Measurements from ENCODE around the gene C6.

GRCh38 chr5:41095324-41096101 is 117.8 kb downstream of the C6 start:
- no peak for TF ChIP-seq POLR3G (IDR thresholded peaks at IDR 0.05; ENCODE audit: extremely low read depth, insufficient read length, insufficient replicate concordance)
- no peak for TF ChIP-seq POLR2A (conservative IDR thresholded peaks at IDR 0.05)
- no peak for TF ChIP-seq ZFX (CRISPR knock-in tag; IDR thresholded peaks at IDR 0.05)
- TF ChIP-seq USF2 (CRISPR knock-in tag; IDR thresholded peaks at IDR 0.05), result no peak
